ENCODE measurements around the gene JOSD1.
"Not testable (repeated sequence)": the region's sequence is repeated elsewhere in the genome, so short reads cannot be mapped to it uniquely, and the experiment has no call there.

Gene JOSD1

GRCh38 chr22:38655519-38656255, 45.1 kb downstream of the JOSD1 start:
- Histone ChIP-seq H3K9me3 (ENCODE audit: control insufficient read depth, low read length) (no peaks in the 10 kb centered on the region), H3K4me1 (ENCODE audit: control insufficient read depth, insufficient read depth, low read length) (peaks cover 10% of the 10 kb centered on the region), H3K9ac (ENCODE audit: low read length) (peak overlapping the region; percentile 94), H3K27me3 (ENCODE audit: control insufficient read depth, insufficient read depth, low read length) (no peaks in the 10 kb centered on the region), H3K36me3 (ENCODE audit: control insufficient read depth, insufficient read depth, low read length) (no peaks in the 10 kb centered on the region), H3K4me3 (ENCODE audit: low read length) (peak overlapping the region; percentile 96)

DNA sequence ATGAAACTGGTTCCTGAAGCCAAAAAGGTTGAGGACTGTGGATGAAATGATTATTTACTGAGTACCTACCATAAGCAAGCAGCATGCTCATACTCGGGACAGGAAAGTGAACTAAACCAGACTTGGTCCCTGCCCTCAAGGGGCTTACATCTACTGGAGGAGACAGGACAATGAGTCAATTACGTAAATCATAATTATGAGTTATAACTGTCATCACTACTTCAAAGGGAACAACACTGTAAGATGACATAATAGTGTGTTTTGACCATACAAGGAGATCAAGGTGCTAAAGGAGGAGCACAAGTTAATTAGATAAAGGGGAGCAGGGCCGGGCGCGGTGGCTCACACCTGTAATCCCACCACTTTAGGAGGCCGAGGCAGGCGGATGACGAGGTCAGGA, 47.0 kb downstream of the JOSD1 start:
- H3K27me3 ChIP-seq (ENCODE audit: control insufficient read depth, insufficient read depth, low read length): no peaks in the 10 kb centered on the region
- no peaks in the 10 kb centered on the region for H3K36me3 ChIP-seq (ENCODE audit: control insufficient read depth, insufficient read depth, low read length)
- no peaks in the 10 kb centered on the region for H3K9me3 ChIP-seq (ENCODE audit: control insufficient read depth, low read length)
- H3K9ac ChIP-seq (ENCODE audit: low read length): no peak overlapping the region
- H3K4me3 ChIP-seq (ENCODE audit: low read length): no peak overlapping the region
- peaks cover 10% of the 10 kb centered on the region for H3K4me1 ChIP-seq (ENCODE audit: control insufficient read depth, insufficient read depth, low read length)

DNA sequence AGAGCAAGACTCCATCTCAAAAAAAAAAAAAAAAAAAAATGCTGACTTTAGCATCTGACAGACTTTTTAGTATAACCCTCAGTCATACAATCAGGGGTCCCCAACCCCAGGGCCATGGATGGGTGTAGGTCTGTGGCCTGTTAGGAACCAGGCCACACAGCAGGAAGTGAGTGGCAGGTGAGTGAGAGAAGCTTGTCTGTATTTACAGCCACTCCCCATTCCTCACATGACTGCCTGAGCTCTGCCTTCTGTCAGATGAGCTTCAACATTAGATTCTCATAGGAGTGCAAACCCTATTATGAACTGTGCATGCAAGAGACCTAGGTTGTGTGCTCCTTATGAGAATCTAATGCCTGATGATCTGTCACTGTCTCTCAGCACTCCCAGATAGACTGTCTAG, 47.9 kb downstream of the JOSD1 start:
- H3K4me1 ChIP-seq (ENCODE audit: control insufficient read depth, insufficient read depth, low read length): peaks cover 10% of the 10 kb centered on the region
- no peak overlapping the region for H3K9ac ChIP-seq (ENCODE audit: low read length)
- no peaks in the 10 kb centered on the region for H3K9me3 ChIP-seq (ENCODE audit: control insufficient read depth, low read length)

DNA sequence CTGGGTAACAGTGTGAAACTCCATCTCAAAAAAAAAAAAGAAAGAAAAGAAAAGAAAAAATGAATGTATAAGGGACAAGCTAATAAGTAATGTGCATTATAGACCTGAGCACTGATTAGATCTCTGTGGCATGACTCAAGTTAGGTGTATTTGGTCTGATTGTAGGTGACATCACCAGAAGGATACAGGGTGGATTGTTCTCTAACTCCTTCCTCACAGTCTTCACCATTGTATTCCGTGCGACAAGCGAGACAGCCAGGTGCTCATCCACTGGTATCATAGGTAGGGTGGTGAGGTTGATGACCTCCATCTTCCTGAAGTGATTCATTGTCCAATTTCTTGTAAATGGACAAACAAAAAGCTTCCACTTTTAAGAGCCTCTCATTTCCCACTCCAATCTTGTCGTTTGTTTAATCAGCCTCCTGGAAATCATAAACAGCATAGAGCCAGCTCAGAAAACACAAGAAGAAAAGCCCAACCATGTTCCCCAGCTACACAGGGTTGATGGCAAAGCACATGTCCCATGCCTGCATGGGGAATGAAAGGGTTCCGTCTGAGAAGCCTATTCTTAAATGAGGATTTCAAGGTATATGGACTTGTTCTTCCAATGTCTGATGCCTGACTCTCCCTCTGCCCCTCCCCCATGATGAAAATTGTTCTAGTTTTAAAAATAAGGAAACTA, 50.8 kb downstream of the JOSD1 start:
- H3K36me3 ChIP-seq (ENCODE audit: control insufficient read depth, insufficient read depth, low read length): no peaks in the 10 kb centered on the region
- no peaks in the 10 kb centered on the region for H3K4me1 ChIP-seq (ENCODE audit: control insufficient read depth, insufficient read depth, low read length)
- H3K9ac ChIP-seq (ENCODE audit: low read length): no peak overlapping the region
- H3K4me3 ChIP-seq (ENCODE audit: low read length): no peak overlapping the region
- no peaks in the 10 kb centered on the region for H3K9me3 ChIP-seq (ENCODE audit: control insufficient read depth, low read length)
- no peaks in the 10 kb centered on the region for H3K27me3 ChIP-seq (ENCODE audit: control insufficient read depth, insufficient read depth, low read length)

More for the DNA sequence above, 47.9 kb downstream of the JOSD1 start:
- H3K36me3 ChIP-seq (ENCODE audit: control insufficient read depth, insufficient read depth, low read length): no peaks in the 10 kb centered on the region
- H3K27me3 ChIP-seq (ENCODE audit: control insufficient read depth, insufficient read depth, low read length): no peaks in the 10 kb centered on the region
- no peak overlapping the region for H3K4me3 ChIP-seq (ENCODE audit: low read length)

- H3K4me1 ChIP-seq (ENCODE audit: control insufficient read depth, insufficient read depth, low read length): no peaks in the 10 kb centered on the region
- H3K9me3 ChIP-seq (ENCODE audit: control insufficient read depth, low read length): no peaks in the 10 kb centered on the region
- no peaks in the 10 kb centered on the region for H3K27me3 ChIP-seq (ENCODE audit: control insufficient read depth, insufficient read depth, low read length)
- H3K36me3 ChIP-seq (ENCODE audit: control insufficient read depth, insufficient read depth, low read length): no peaks in the 10 kb centered on the region
- no peak overlapping the region for H3K9ac ChIP-seq (ENCODE audit: low read length)
- H3K4me3 ChIP-seq (ENCODE audit: low read length): no peak overlapping the region
These were observed 55.3 kb downstream of the JOSD1 start for GRCh38 chr22:38645430-38645829.

DNA sequence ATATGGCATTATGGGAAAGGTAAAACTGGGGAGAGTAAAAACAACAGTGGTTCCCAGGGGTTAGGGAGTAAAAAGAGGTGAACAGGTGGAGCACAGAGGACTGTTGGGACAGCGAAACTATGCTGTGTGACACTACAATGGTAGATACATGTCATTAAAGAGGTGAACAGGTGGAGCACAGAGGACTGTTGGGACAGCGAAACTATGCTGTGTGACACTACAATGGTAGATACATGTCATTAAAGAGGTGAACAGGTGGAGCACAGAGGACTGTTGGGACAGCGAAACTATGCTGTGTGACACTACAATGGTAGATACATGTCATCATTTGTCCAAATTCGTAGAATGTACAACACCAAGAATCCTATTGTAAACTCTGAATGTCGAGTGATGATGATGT, 56.5 kb downstream of the JOSD1 start:
- not testable (repeated sequence) for H3K4me3 ChIP-seq (ENCODE audit: low read length); H3K36me3 ChIP-seq (ENCODE audit: control insufficient read depth, insufficient read depth, low read length); H3K9ac ChIP-seq (ENCODE audit: low read length); H3K9me3 ChIP-seq (ENCODE audit: control insufficient read depth, low read length); H3K27me3 ChIP-seq (ENCODE audit: control insufficient read depth, insufficient read depth, low read length); H3K4me1 ChIP-seq (ENCODE audit: control insufficient read depth, insufficient read depth, low read length)

GRCh38 chr22:38641476-38642040, 59.2 kb downstream of the JOSD1 start:
- no peak overlapping the region for H3K4me3 ChIP-seq (ENCODE audit: low read length)
- no peaks in the 10 kb centered on the region for H3K4me1 ChIP-seq (ENCODE audit: control insufficient read depth, insufficient read depth, low read length)
- H3K9ac ChIP-seq (ENCODE audit: low read length): no peak overlapping the region
- H3K27me3 ChIP-seq (ENCODE audit: control insufficient read depth, insufficient read depth, low read length): no peaks in the 10 kb centered on the region
- no peaks in the 10 kb centered on the region for H3K36me3 ChIP-seq (ENCODE audit: control insufficient read depth, insufficient read depth, low read length)
- no peaks in the 10 kb centered on the region for H3K9me3 ChIP-seq (ENCODE audit: control insufficient read depth, low read length)

- Histone ChIP-seq H3K36me3 (ENCODE audit: control insufficient read depth, insufficient read depth, low read length) (no peaks in the 10 kb centered on the region), H3K27me3 (ENCODE audit: control insufficient read depth, insufficient read depth, low read length) (no peaks in the 10 kb centered on the region), H3K9me3 (ENCODE audit: control insufficient read depth, low read length) (no peaks in the 10 kb centered on the region), H3K4me1 (ENCODE audit: control insufficient read depth, insufficient read depth, low read length) (no peaks in the 10 kb centered on the region), H3K4me3 (ENCODE audit: low read length) (no peak overlapping the region), H3K9ac (ENCODE audit: low read length) (no peak overlapping the region)
These were observed 62.0 kb downstream of the JOSD1 start for GRCh38 chr22:38638728-38639127.

- no peak overlapping the region for H3K4me3 ChIP-seq (ENCODE audit: low read length)
- H3K36me3 ChIP-seq (ENCODE audit: control insufficient read depth, insufficient read depth, low read length): no peaks in the 10 kb centered on the region
- no peaks in the 10 kb centered on the region for H3K4me1 ChIP-seq (ENCODE audit: control insufficient read depth, insufficient read depth, low read length)
- no peak overlapping the region for H3K9ac ChIP-seq (ENCODE audit: low read length)
- H3K9me3 ChIP-seq (ENCODE audit: control insufficient read depth, low read length): no peaks in the 10 kb centered on the region
- no peaks in the 10 kb centered on the region for H3K27me3 ChIP-seq (ENCODE audit: control insufficient read depth, insufficient read depth, low read length)
These were observed 62.5 kb downstream of the JOSD1 start for GRCh38 chr22:38638216-38638615.

Measured in mucosa of stomach (tissue), 1 donor.